Endothelial cell of umbilical vein (primary cell): Measurements from ENCODE around the gene DMD.

Experiments
- CTCF ChIP-seq, 2 donors: IDR thresholded peaks; 1 replicate in 1 of 2; 2 replicates in 1 of 2; pipeline ENCODE4 v1.5.1; 2011; ENCODE audit warnings: low read length in 2 of 2, mild to moderate bottlenecking in 2 of 2, moderate library complexity in 2 of 2, control low read depth in 1 of 2, inconsistent platforms in 1 of 2, low read depth in 1 of 2; ENCODE audit not compliant: insufficient read depth in 1 of 2; ENCODE audit errors: extremely low read depth in 1 of 2
- EZH2 ChIP-seq: IDR thresholded peaks from 2 replicates; pipeline ENCODE4 v1.6.1; 2012; ENCODE audit warnings: borderline replicate concordance, low read depth, mild to moderate bottlenecking, moderate library complexity, low read length, inconsistent platforms; ENCODE audit not compliant: severe bottlenecking
- FOS ChIP-seq: IDR thresholded peaks from 2 replicates; pipeline ENCODE4 v1.6.1; 2011; ENCODE audit warnings: mild to moderate bottlenecking, low read length, moderate library complexity, borderline replicate concordance; ENCODE audit not compliant: insufficient read depth
- GATA2 ChIP-seq: IDR thresholded peaks from 2 replicates; pipeline ENCODE4 v1.7.0; 2011; ENCODE audit warnings: low read depth, mild to moderate bottlenecking, moderate library complexity, mixed read lengths, low read length; ENCODE audit not compliant: insufficient read length, insufficient read depth
- JUN ChIP-seq: IDR thresholded peaks from 2 replicates; pipeline ENCODE4 v1.6.1; 2011; ENCODE audit warnings: borderline replicate concordance, low read depth; ENCODE audit not compliant: insufficient read length, insufficient read depth
- MYC ChIP-seq: IDR thresholded peaks from one replicate; pipeline ENCODE4 v1.6.1; 2011; ENCODE audit warnings: mild to moderate bottlenecking, low read depth, low read length
- POLR2A ChIP-seq: IDR thresholded peaks from 2 replicates; pipeline ENCODE4 v1.6.1; 2012; ENCODE audit warnings: low read depth, mild to moderate bottlenecking, control low read depth, low read length
- POLR2AphosphoS5 ChIP-seq: IDR thresholded peaks from 2 replicates; pipeline ENCODE4 v1.6.1; 2012; ENCODE audit warnings: low read depth, mild to moderate bottlenecking, control low read depth, low read length, moderate library complexity; ENCODE audit not compliant: insufficient read depth
- TF ChIP-seq, protein P1 (sequence below): IDR thresholded peaks from 2 replicates; pipeline ENCODE4 v1.6.1; 2011; ENCODE audit not compliant: insufficient read depth, insufficient read length

DNA sequence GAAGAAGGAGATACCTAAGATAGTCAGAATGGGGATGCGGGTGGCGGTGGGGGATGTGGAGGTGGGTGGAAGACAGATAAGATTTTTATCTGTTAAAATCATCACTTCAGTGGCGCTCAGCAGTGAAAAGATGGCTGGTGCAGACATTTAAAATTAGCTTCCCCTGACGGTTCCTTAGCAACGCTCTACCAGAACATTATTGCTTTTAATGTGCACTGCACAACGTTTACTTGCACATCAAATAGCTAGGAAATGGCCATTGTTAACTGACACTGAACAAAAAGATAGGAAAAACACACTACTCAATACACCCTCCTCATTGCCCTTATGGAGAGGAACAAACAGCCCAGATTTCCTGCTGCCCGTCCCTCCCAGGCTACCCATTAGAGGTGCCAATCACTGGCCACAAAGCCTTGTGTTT lies 2078.5 kb downstream of the DMD start:
- TF ChIP-seq POLR2AphosphoS5, result no peak
- TF ChIP-seq CTCF (IDR thresholded peaks at IDR 0.05; ENCODE audit: extremely low read depth in 1 of 2, insufficient read depth in 1 of 2, low read depth in 1 of 2, low read length in 2 of 2), result no peak
- no peak for TF ChIP-seq POLR2A
- TF ChIP-seq EZH2, result no peak
- no peak for TF ChIP-seq MYC
- TF ChIP-seq FOS, result no peak
- TF ChIP-seq, protein P1, sequence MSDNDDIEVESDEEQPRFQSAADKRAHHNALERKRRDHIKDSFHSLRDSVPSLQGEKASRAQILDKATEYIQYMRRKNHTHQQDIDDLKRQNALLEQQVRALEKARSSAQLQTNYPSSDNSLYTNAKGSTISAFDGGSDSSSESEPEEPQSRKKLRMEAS, result no peak
- TF ChIP-seq JUN, result no peak
- no peak for TF ChIP-seq GATA2
